Glomerular visceral epithelial cell (primary cell): ENCODE measurements around the gene KIAA1755.
"Not testable (repeated sequence)": the region's sequence is repeated elsewhere in the genome, so short reads cannot be mapped to it uniquely, and the experiment has no call there.

Source experiments
- DNase-seq: peaks from one replicate; pipeline ENCODE4 v3.0.0-alpha.2; 2016; ENCODE audit errors: extremely low spot score

The KIAA1755 gene

GRCh38 chr20:38290829-38291814 lies 30.6 kb upstream of the KIAA1755 start:
- DNase-seq = peak; percentile 73

- DNase-seq = no peak
Observed at GRCh38 chr20:38286586-38287531, 26.3 kb upstream of the KIAA1755 start.

GRCh38 chr20:38284893-38285444 lies 24.4 kb upstream of the KIAA1755 start:
- no peak for DNase-seq

- not testable (repeated sequence) for DNase-seq
Observed at GRCh38 chr20:38284066-38284650, 23.6 kb upstream of the KIAA1755 start.

GRCh38 chr20:38283236-38283635 lies 22.7 kb upstream of the KIAA1755 start:
- no peak for DNase-seq

- not testable (repeated sequence) for DNase-seq
Observed at GRCh38 chr20:38281176-38281915, 20.8 kb upstream of the KIAA1755 start.

DNA sequence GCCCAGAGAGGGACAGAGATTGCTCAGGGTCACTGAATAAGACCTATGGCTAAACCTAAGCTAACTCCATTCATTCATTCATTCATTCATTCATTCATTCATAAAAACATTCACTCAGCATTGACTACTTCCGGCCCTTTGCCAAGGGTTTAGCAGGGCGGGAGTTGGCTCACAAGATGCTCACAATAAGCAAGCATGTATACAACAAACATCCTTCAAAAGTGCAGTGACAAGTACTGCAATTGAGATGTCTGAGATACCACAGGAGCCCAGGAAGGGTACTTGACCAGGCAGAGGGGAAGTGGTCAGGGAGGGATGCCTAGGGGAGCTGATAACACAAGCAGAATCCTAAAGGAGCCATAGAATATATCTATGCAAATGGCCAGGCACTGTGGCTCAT lies 18.2 kb upstream of the KIAA1755 start:
- no peak for DNase-seq

DNA sequence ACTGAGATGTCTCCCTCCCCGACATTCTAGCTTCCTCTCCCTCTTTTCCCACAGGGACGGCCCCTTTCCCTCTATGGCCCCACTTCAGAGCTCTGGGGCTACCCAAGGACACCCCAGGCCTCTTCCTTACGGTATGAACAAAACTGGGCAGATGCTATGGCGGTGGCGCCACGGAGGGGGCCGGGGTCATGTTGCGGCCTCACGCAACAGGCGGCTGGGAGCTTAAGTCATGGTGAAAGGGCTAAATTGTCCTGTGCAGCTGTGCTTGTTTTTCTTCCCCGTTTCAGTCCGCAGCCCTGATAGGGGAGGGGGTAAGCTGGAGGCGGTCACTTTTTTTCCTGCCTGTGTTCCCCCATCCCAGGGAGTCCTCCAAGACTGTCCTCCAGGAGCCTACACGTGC lies 17.6 kb upstream of the KIAA1755 start:
- DNase-seq = no peak

GRCh38 chr20:38277691-38278090 lies 17.2 kb upstream of the KIAA1755 start:
- no peak for DNase-seq

DNA sequence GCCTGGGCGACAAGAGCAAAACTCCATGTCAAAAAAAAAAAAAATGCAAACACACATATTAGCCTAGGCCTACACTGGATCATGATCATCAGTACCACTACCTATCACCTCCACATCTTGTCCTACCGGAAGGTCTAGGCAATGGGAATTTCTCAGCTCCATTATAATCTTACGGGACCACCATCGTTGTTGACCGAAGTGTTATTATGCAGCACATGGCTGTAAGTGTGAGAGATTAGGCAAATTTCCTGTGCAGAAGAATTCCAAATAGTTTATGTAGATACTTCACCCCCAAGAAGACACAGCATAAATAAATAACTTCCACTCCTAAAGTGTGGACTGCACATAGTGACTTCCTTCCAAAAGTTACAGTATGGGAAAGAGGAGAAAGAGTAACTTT lies 16.8 kb upstream of the KIAA1755 start:
- no peak for DNase-seq

GRCh38 chr20:38275815-38276550 lies 15.4 kb upstream of the KIAA1755 start:
- peak; percentile 54 for DNase-seq

DNA sequence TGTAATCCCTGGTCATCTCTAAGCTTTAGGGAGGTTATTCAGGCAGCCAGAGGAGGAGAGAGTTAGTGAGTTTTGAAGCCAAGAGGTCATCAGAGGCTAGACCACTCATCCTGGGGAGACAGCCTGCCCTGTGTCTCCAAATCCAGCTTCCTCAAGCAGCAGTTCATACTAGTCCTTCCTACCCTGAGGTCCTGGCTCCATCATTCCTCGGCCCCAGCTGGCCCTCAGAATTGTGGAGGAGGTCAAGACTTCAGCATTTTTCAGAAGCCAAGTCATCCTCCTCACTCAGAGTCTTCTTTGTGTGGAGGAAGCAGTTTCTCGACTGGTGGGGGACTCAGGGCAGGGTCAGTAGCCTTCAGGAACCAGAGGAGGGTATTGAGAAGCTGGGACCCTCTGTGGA lies 12.4 kb upstream of the KIAA1755 start:
- no peak for DNase-seq

- DNase-seq = peak; percentile 53
Observed at GRCh38 chr20:38272398-38272797, 11.9 kb upstream of the KIAA1755 start.

DNA sequence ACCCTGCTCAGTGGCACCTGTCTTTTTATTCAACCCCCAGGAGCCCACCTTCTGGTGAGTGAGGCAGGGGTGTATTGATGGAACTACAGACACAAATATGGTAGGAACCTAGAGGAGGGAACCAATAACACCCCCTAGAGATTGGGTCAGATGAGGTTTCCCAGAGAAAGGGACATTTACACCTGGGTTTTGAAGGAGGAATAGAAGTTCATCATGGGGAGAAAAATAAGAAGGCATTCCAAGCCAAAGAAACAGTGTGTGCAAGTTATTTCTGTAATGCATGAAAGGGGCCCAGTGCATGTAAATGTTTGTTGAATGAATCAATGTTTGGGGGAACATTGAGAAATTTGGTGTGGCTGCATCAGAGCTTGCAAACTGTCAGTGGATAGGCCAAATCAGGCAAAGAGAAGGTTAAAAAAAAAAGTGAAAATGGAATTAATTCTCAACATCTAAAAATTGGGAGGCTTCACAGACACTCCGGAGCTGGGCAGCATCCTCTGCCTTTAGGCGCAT lies 11.1 kb upstream of the KIAA1755 start:
- DNase-seq = no peak

DNA sequence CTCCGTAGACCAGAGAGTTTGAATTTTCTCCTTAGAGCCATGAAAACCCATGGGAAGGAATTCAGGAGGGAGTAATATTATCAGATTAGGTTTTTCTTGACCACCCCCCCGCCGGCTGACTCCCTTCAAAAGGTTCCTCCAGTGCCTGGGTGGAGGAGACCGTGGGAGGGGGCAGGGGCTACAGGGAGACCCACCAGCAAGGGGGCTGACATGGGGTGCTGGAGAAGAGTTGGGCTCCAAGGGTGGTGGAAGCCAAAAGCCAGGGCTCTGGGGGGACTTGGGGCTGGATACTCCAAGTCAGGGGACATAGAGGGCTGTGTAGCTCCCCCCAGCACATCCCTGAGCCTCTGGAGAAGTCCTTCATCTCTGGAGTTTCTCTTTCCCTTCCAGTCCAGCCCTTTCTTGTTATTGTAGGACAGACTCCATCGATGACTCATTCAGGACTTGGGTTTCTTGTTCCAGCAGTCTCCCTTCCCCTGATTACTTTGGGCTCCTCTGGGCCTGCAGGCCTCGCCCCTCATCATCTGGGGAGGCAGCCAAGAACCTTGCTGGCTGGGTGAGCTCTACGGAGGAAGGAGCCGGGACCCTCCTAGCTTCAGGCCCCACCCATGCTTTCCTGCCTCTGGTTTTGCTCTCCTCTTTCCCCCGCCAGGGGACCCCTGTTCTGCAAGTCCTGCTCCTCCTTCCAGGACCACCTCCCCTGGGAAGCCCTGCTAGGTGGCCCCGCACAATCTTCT lies 10.5 kb upstream of the KIAA1755 start:
- peak; percentile 90 for DNase-seq

GRCh38 chr20:38269715-38270114 lies 9.2 kb upstream of the KIAA1755 start:
- DNase-seq = no peak

- DNase-seq = no peak
Observed at GRCh38 chr20:38269040-38269439, 8.5 kb upstream of the KIAA1755 start.

GRCh38 chr20:38267901-38268514 lies 7.5 kb upstream of the KIAA1755 start:
- no peak for DNase-seq

- no peak for DNase-seq
Observed at GRCh38 chr20:38267296-38267695, 6.8 kb upstream of the KIAA1755 start.
